Measurements from ENCODE around the gene ILKAP. TPM values are rescaled to one million over a fixed set of nuclear protein-coding genes. Genes with fewer than 3 reads are reported as not detected.

ILKAP gene
- total and polyA plus RNA-seq, 2 donors (not counting 1 experiment from before 2014, with no cell fraction given) = 82.5 to 98.6 TPM

DNA sequence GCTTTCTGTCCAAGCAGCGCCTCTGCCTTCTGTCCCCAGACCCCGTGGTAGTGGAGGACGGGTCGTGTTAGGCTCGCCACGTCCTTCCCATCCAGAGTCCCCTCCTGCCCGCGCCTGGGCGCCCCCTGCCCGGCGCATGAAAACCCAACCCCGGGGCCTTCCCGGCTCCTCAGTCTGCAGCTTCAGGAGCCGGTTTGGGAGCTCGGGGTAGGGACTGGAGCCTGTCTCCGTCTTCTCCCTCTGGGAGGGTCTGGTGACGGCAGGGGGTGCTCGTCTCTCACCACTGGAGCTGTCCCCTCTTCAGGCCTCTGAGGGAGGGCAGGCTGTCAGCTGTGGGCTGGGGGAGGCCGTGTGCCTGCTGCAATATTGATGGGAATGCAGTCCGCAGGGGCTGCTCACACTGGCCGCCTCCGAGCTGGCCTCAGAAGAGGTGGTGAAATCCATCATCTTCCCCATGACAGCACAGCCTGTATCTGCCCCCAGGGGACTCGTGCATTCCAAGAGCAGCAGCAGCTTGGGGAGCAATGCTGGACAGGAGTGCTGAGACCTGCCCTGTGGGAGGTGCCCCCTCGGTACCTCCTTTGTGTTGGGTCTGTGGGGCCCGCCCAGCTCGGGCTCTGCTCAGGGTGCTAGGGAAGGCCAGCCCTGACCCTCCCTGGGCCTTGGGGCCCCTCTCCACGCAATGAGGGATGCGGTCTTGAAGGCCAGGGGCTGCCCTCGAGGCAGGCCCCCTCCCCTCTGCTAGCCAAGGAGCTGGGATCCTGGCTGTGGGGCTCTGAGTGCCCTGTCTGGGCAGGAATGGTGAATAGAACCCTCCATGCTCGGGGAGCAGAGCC lies 82.8 kb downstream of the ILKAP start:
- H3K4me1 ChIP-seq (ENCODE audit: control insufficient read depth in 2 of 2, insufficient read depth in 2 of 2, low read length in 2 of 2) = peaks cover 4 to 8% of the 10 kb centered on the region in 2 donors

More for the DNA sequence above, 82.8 kb downstream of the ILKAP start:
- ChIA-PET POLR2A (no interaction called here), CTCF (no interaction called here)
- no peak for DNase-seq
- Histone ChIP-seq H3K27ac (ENCODE audit: low read length in 2 of 2) (no peak overlapping the region), H3K27me3 (replicated peaks in 1 of 4; ENCODE audit: control extremely low read depth in 1 of 4, control insufficient read depth in 3 of 4, insufficient read depth in 4 of 4, low read length in 3 of 4) (peaks cover 0 to 8% (median 0%) of the 10 kb centered on the region in 4 experiments), H3K9me3 (ENCODE audit: control extremely low read depth in 1 of 3, control insufficient read depth in 2 of 3, insufficient read depth in 1 of 3, low read length in 2 of 3) (peaks cover 0 to 10% (median 0%) of the 10 kb centered on the region in 3 donors), H3K36me3 (replicated peaks in 1 of 2; ENCODE audit: control extremely low read depth in 1 of 2, control insufficient read depth in 1 of 2, extremely low read depth in 1 of 2, insufficient read depth in 2 of 2, low read length in 1 of 2) (no peaks in the 10 kb centered on the region), H2AFZ (ENCODE audit: insufficient read depth, low read depth, low read length, poor library complexity, severe bottlenecking) (no peak overlapping the region), H4K20me1 (ENCODE audit: control insufficient read depth, insufficient read depth, low read length, poor library complexity, severe bottlenecking) (no peaks in the 10 kb centered on the region), H3K9ac (ENCODE audit: low read length) (no peak overlapping the region), H3K79me2 (ENCODE audit: control insufficient read depth, insufficient read depth, low read length) (no peaks in the 10 kb centered on the region), H3K4me2 (replicated peaks; ENCODE audit: low read depth, low read length, poor library complexity, severe bottlenecking) (no peak overlapping the region), H3K4me3 (ENCODE audit: control extremely low read depth in 1 of 5, extremely low read depth in 1 of 5, insufficient read depth in 1 of 5, low read depth in 2 of 5, low read length in 4 of 5) (no peak overlapping the region)
- no peak for TF ChIP-seq EZH2 (IDR thresholded peaks at IDR 0.05; ENCODE audit: borderline replicate concordance, insufficient read depth, low read depth, low read length, poor library complexity, severe bottlenecking)
- TF ChIP-seq, protein P1, sequence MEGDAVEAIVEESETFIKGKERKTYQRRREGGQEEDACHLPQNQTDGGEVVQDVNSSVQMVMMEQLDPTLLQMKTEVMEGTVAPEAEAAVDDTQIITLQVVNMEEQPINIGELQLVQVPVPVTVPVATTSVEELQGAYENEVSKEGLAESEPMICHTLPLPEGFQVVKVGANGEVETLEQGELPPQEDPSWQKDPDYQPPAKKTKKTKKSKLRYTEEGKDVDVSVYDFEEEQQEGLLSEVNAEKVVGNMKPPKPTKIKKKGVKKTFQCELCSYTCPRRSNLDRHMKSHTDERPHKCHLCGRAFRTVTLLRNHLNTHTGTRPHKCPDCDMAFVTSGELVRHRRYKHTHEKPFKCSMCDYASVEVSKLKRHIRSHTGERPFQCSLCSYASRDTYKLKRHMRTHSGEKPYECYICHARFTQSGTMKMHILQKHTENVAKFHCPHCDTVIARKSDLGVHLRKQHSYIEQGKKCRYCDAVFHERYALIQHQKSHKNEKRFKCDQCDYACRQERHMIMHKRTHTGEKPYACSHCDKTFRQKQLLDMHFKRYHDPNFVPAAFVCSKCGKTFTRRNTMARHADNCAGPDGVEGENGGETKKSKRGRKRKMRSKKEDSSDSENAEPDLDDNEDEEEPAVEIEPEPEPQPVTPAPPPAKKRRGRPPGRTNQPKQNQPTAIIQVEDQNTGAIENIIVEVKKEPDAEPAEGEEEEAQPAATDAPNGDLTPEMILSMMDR (IDR thresholded peaks at IDR 0.05) = no peak
- Mint-ChIP-seq H3K27ac (no peak overlapping the region), H3K4me3 (no peak overlapping the region), H3K4me1 (peaks cover 4% of the 10 kb centered on the region), H3K9me3 (ENCODE audit: insufficient read depth) (no peaks in the 10 kb centered on the region), H3K27me3 (peaks cover 6% of the 10 kb centered on the region)
- no peak for ATAC-seq (ENCODE audit: low read depth)
- intact Hi-C loops (cut with micrococcal nuclease) = no loop called here
- WGBS (ENCODE audit: insufficient coverage) = 78% methylated on average over 26 of the region's 30 CpGs

Other genes starting within 250 kb of the ILKAP start
- 56.6 and 57.6 TPM in 2 replicates for gene UBE2F, start 236.7 kb downstream of the ILKAP start, total RNA-seq
- 22.5 and 28.2 TPM in 2 replicates for gene UBE2F, start 236.7 kb downstream of the ILKAP start, polyA plus RNA-seq
- 36.6 and 42.4 TPM in 2 replicates for gene SCLY, start 142.7 kb downstream of the ILKAP start, total RNA-seq
- gene SCLY, start 142.7 kb downstream of the ILKAP start, polyA plus RNA-seq = 16.4 and 17.2 TPM in 2 replicates
- gene ESPNL, start 103.4 kb downstream of the ILKAP start, total RNA-seq = 1.6 and 2.2 TPM in 2 replicates
- gene ESPNL, start 103.4 kb downstream of the ILKAP start, polyA plus RNA-seq = 1.7 and 2.5 TPM in 2 replicates
- gene KLHL30, start 65.0 kb downstream of the ILKAP start, total RNA-seq = 0.12 TPM in 1 of 2 replicates, not detected in the other
- gene KLHL30, start 65.0 kb downstream of the ILKAP start, polyA plus RNA-seq = 0.06 TPM in 1 of 2 replicates, not detected in the other
- 0.17 and 0.19 TPM in 2 replicates for gene ERFE, start 44.7 kb downstream of the ILKAP start, total RNA-seq
- gene ERFE, start 44.7 kb downstream of the ILKAP start, polyA plus RNA-seq = not detected in 2 replicates
- 8.8 and 14.3 TPM in 2 replicates for gene HES6, start 36.3 kb upstream of the ILKAP start, total RNA-seq
- 6.5 and 9.5 TPM in 2 replicates for gene HES6, start 36.3 kb upstream of the ILKAP start, polyA plus RNA-seq
- 11.8 and 12.6 TPM in 2 replicates for gene PER2, start 84.9 kb upstream of the ILKAP start, total RNA-seq
- gene PER2, start 84.9 kb upstream of the ILKAP start, polyA plus RNA-seq = 3.2 and 4.2 TPM in 2 replicates
- 15.2 and 15.5 TPM in 2 replicates for gene TRAF3IP1, start 116.8 kb upstream of the ILKAP start, total RNA-seq
- 1.4 and 4.4 TPM in 2 replicates for gene TRAF3IP1, start 116.8 kb upstream of the ILKAP start, polyA plus RNA-seq
- 50.7 and 51.7 TPM in 2 replicates for gene ASB1, start 223.2 kb upstream of the ILKAP start, total RNA-seq
- gene ASB1, start 223.2 kb upstream of the ILKAP start, polyA plus RNA-seq = 31.9 and 32.7 TPM in 2 replicates